HuH-7 (cell line): ENCODE measurements around the gene ZNF407.

Experiments
- DNase-seq: peaks from one replicate; pipeline ENCODE4 v3.0.0; 2011; ENCODE audit warnings: low spot score

ZNF407 gene

DNA sequence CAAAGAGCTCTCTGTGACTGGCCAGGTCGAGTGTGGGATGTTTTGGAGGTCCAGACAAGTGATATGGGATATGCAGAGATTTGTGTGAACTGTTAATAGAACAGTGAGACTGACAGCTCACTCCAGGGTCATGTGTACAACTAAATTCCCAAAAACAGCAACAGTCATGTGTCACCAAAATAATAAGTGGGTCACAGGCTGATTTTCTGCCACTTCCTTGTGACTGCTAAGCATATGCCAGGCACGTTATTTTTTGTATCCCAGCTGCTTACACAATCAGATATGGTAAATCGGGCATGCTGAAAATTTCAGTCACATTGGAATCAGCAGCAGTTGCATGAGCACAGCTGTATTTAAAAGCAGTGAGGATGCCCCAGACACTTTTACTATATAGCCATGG lies 412.6 kb downstream of the ZNF407 start:
- no peak for DNase-seq

DNA sequence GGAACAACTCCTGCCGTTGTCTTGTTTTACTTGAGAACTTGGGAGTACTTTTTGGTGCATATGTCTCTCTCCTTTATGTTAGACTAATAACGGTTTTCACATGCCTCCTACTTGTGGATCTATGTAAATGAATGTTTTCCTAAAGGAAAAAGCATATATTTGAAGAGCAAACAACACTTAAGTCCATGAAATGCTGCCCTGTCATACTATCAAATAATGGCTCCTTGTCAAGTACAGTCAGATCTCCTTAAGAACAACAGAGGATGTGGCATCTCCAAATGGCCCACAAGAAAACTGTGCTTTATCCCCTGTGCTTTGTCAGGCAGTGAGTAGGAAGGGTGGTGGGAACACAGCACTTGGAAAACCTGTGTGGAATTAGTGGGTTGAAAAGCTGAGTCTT lies 413.0 kb downstream of the ZNF407 start:
- DNase-seq = no peak

DNA sequence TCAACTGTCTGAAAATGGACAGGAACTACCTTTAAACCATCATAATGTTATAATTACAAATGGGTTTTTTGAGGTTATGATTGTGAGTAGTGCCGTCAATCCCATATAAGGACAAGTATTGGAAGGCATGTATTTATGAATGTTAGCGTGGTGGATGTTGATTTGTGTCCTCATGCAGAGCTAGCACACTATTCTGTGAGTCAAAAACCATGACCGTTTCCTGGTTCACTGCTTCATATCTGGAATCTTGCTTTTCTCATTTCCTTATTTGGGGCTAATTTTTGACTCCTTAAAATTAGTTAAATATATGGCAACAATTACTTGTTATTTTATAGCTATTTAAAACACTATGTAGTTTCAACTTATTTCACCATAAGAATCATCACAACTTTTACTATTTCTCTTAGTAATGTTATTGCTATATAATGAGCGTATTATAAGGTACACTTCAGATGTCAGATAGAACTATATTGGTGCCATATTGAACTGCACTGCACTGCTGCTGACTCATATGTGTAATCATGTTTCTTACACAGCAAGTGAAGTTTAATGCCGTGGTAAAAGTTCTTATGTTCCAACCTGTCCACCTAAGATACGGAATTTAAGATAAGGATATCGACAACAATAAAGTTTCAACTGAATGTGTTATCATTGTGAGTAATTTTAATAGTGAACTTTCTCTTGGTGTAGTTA lies 418.5 kb downstream of the ZNF407 start:
- no peak for DNase-seq

DNA sequence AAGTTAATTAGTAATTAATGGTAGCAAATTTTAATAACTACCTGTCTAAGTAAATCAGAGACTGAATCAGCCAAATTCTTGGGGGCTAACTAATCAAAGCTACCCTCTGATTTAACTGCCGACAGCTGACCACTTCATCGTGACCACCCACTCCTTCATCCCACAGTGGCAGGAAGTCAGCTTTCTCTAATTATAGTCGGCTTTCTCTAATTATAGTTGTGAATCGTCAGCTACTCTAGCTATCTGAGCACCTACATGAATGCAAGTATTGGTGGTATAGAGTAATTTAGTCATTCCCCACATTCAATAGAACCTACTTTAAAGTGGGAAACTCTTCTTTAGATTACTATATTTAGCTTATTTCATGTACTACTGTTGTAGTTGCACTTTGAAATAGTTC lies 425.8 kb downstream of the ZNF407 start:
- DNase-seq = no peak

DNA sequence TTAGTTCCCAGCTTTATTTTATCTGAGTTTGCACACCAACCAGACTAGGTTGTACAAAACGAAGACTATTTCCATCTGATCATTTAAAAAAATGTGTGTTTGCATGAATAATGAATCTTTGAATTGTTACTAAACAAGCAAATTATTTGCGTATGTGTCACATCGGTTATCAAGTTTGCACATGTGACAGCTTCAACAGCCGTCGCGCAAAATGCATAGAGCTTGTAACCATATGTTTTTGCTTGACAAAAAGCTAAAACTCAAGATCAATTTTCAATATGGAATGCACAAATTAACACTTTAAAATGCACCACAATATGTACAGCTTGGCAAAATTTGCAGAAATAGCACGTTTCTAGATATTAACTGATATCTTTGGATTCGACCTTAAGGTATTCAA lies 427.2 kb downstream of the ZNF407 start:
- DNase-seq = no peak

DNA sequence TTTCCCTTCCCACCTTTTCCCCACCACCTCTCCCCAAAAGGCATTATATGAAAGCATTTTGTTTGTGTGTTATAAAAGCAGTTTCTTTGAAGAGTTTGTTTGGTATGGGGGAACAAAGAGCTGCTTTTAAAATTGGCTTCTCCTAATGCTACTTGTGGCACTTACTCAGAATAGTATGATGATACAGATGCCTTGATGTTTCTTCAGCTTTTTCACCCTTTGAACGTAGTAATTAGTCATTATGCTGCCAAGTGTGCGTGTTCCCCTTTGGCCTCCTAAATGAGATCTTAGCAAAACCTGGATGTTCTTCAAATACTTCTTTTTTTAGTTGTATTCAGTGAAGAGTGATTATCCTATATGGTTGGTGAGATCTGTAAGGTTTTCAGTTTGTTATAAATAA lies 427.9 kb downstream of the ZNF407 start:
- DNase-seq = no peak

DNA sequence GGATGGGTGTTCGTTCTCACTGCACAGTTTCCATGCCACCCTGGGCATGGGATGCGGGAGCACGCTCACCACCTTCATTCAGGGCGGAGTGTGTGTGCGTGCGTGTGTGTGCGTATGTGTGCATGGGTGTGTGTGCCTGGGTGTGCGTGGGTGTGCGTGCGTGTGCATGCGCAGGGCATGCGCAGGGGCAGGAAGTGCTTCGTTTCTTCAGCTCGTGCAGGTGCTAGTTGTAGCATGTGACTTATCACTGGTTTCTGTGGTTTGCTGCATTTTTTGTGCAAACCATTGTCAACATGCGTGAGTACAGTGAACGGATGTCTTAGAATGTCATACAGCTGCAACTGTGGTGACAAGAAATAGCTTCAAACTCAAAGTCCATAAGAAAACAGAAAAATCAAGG lies 431.8 kb downstream of the ZNF407 start:
- no peak for DNase-seq

DNA sequence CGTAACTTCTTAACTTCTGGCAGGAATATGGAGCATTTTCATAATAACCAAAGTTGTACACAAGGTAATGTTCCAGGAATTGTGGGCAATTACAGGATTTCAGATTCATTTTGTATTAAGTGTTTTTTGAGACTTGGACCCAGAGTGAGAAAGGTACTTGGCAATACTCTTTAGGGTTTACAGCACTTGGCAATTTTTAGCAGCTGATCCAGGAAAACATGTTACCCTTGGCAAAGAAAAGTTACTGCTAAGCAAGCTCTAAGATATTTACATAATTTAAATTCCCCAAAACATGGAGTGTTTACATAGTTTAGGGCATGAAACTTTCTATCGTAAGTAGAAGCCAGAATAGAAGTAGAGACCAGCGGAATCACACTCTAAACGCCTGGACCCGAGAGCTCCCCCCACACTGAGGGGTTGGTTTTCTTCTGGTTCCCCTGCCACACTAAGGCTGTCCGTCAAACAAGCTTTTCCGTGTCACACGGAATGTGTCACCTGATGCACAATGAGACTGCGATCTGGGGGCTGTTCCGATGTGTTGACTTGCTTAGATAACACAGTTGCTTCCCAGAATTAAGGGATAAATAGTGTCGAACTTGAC lies 434.1 kb downstream of the ZNF407 start:
- no peak for DNase-seq

DNA sequence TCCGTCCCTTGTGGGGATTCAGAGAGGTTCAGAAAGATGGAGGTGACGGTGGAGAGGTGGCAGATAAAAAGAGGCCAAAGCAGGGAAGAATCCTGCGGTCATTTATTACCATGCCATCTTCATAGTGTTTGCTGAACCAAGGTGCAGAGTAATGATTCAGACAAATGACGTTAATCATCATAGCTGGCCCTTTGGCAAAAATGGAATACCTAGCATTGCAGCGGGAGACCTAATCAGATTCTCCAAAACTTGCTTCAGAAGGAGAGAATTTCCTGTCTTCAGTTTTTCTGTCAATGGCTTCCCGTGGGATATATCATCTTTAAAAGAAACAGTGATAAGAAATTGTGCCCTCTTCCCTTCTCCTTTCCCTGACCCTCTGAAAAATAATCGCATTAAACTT lies 435.8 kb downstream of the ZNF407 start:
- no peak for DNase-seq

DNA sequence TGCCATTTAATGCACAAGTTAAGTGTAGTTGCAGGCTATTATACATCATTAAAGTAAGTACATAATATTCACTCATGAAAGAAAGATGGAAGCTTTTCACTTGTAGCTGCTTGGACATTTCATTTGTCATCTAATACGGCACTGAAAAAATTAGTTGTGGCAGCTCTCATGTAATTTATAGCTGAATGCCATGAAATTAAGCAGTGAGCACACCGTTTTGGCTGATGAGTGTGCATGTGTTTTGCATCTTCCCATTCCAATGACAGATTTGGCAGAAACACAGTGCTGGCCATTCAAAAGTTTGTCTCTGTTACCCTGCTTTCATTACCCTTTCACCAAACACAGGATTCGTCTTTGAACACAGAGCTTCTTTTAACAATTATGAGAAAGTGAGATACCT lies 437.3 kb downstream of the ZNF407 start:
- DNase-seq = no peak

DNA sequence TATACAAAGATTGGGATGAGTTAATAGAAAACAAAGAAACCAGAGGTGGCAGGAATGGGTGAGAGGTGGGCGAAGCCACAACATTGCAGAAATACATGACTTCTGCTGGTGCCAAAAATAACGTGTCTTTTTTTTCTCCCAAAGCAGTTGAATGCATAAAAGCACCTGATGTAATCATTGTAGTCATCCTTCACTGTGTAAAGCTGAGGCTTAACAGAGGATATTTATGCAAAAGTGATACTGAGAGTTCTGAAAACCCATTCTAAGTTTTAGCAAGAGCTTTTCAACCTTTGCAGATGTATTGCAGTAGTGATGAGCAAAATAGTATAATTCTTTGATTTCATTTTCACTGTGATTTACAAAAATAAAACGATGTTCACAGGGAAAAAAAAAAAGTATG lies 438.3 kb downstream of the ZNF407 start:
- DNase-seq = no peak

DNA sequence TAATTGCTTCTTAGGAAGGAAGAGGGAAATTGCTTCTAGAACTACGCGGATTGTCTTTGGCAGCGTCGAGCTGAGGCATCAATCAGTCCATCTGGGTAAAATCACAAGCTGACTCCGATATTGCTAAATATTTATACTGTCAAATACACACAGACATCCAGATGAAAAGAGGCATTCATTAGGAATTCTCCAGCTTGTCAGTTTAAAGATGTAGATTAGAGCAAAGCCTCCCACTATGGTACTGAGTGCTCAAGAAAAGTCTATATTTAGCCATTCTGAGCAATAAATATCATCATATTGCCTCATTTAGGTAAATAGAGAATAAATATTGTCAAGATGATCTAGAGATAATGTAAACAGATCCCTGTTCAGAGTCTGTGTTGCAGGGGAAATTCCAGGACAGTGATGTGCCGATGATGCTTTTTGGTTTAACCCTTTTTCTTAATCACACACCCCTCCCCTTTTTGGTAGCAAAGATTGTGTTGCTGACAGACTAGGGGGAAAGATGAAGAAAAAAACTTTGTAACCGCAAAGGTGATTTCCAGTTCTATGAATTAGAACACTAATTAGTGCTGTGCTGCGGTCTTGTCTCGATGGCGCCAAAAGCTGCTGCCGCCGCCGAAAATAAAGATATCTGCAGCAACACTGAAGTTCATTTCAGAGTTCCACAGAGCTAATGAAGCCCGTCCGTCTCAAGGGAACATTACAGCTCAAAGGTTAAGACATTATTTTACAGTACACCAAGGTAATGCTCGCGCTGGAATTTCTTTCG lies 439.4 kb downstream of the ZNF407 start:
- DNase-seq = peak; percentile 23

DNA sequence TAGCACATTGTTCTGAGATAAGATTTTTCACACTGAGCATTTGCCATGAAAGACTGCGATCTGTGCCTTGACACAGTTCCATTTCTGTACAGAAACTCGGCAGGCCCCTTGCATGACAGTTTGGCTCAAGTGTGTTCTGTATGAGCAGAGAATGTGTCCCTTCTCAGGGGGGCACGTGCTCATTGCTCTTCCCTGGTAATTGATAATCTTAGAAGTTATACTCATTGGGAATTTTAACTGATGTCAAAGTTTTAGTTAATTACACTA lies 440.0 kb downstream of the ZNF407 start:
- DNase-seq = no peak

DNA sequence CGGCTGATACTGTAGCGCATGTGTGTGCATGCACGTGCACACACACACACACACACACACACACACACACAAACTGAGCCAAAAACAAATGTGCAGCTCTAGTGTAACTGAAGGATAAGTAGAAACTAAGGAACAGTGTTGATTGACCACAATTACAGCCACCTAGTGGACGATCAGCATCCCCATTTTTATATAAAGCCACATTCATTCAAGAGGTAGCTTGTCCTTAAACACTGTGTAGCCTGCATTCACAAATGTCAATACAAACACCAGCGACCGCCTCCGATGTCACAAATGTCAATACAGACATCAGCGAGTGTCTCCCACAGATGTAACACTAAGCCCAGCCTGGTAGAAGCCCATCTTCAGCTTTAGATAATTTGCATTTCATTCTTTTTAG lies 443.9 kb downstream of the ZNF407 start:
- DNase-seq = peak; percentile 23

DNA sequence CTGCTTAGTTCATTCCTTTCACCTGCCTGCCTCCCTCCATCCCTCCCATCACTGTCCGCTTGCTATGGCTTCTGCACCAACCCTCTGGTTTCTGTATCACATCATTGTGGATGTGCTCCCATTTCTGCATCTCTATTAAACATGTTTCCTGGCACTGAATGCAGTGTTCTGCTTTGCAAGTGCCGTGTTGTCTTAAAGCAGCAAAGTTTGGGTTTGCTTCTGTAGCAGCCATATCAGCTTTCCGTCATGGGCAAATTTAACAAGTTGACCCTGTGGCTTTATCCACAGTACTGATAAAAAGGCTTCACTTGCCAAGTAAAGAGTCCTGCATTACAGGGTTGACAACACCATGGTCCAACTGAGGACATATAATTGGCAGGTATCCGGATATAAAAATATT lies 445.8 kb downstream of the ZNF407 start:
- no peak for DNase-seq

DNA sequence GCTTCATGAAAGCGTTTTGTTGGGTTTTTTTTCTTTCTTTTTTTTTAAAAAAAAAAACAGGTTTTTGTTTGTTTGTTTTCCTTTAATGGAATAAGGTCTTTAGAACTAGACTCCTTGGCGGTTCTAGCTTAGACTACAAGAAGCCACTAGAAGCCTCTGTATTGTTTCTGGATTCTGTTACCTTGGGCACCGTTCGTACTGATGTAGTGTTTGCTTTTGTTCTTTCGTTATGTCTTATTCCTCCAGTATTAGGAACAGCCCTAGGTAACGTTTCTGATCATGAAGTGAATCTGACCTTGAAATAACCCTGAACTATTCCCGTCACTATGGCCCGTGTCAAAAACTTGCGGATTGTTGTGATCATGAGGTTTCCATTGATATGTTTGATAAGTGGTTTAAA lies 446.6 kb downstream of the ZNF407 start:
- no peak for DNase-seq

DNA sequence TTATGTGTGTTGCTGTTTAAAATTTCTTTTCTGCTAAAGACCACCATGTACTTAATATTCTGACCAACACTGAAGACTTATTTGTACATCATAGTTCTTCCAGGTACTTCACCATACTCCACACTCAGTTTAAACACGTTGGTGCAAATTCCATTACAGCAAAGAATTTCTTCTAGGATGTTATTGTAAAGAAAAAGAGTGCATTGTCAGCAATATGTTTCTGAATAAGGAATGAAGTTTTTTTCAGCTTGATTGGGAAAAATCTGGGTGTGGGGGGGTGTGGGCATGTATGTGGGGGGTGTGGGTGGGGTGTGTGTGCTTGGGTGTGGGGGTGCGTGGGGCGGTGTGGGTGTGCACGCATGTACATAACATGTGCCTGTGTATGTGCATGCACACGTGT lies 447.1 kb downstream of the ZNF407 start:
- DNase-seq = no peak

DNA sequence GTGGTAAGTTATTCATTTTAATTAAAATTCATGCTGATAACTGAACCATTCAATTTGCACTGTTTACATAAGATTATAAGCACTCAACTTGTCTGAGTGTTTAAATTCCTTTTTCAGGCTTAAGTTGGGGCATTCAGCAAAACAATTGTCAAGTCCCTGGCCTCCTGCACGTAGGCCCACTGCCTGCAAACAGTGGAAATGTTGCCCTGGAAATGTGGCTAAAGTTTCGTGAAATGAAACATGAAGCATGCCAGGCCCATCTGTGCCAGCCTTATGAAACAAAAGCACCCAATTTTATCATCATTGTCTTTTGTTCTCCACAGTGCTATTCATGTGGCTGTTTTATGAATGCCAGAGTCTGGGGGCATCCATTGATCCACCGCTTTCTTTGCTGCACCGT lies 447.6 kb downstream of the ZNF407 start:
- no peak for DNase-seq

DNA sequence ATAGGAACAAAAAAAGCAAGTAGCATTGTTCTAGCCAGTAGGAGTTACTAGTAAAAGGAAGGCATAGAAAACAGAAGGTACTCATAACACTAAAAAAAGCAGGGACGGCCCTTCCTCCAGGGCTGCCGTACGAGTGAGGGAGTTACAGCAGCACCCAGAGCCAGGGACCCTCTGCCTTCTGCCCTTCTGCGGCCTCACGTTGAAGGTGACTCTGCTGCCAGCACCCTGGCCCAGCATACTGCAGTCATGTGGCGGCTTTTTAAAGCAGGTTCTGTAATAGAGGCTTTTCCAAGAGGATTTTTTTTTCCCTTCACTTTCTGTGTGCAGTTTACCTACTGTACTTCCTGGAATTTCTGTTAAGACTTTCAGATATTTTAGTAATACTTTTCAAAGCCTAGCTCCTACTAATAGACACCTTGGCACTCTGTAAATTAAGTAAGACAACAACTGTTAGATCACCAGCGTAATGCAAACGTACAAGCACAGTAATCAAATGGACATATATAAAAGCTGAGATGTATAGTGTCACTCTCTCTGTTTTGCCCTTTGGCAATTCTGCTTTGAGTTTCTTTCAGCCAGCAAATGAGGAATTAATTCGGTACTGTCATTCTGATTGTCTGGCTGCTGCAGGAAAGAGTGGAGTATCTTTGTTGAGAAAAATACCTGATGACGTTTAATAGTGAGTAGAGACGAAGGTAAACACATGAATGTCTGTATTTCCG lies 449.7 kb downstream of the ZNF407 start:
- DNase-seq = no peak

DNA sequence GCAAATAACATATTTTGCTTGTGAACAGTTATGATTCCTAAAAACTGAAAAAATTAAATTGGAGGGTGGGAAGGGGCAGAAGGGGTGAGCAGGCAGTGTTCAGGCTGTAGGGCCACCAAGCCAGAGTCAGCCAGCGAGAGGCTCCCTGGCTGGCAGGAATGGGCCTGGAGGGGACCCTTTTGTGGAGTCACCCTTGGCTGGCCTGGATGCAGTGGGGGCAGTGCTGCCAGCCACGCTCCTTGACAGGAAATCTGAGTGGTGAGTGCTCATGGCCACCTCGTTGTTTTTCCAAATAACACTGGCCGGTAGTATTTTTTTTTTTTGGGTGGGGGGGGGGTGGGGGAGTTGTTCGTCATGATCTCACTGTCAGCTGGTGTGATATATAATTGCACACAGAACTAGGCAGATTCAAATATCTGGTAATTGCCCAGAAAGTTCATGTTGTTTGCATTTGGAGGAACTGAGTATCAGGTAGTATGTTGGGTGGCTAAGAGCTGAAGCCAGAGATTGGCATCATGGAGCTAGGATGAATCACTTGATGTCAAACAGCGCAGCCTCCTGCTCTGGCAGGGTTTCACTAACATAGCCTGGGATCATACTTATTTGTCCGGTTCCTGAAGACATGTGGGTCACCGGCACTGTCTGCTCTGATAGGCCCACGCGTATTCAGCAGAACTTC lies 451.2 kb downstream of the ZNF407 start:
- DNase-seq = no peak

DNA sequence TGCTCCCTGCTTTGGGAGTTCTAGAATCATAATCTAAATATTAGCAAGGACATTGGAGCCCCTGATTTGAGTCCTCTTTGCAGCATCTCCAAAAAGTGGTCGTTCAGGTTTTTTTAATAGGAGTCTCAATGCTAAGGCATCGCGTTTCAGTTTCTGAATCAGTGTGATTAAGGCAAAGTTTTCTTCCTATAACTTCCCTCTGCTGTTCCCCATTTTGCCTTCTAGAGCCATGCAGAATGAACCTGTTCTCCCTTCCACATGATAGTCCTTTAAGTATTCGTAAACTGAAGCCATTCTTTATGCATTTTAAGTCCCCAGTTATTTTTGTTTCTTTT lies 451.8 kb downstream of the ZNF407 start:
- DNase-seq = no peak

DNA sequence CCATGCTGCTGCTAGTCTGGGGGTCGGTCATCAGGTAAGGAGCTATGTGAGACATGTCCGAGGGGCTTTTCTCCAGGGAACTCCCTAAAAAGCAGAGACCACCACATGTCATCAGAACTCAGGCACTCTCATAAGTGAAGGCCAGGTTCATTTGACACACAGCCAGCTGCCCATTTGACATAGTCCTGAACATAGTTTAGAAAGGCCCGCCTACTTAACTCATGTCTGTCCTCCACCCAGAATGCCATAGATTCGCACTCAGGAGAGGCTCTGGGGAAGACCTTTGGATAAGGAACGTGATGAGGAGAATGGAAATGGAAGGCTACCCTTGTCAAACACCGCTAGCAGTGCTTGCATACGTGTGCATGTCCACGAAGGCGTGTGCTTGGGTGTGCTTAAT lies 454.1 kb downstream of the ZNF407 start:
- no peak for DNase-seq

DNA sequence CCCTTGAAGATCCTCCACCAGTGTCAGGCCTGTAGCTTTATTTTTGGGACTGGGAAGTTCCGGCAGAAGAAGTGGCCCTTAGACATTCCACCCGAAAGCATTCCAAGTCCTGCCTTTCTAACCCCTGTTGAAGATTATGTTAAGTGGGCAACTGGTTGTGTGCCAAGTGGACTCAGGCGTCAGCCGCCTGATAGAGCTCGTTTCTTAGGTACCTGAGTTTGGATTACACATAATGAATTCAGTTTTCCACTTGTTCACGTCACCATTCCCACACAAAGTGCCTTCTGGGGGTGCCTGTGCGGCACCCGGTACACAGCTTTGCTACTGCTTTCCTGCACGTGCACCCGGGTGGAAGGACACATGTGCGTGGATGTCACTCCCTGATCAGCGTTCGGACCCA lies 454.8 kb downstream of the ZNF407 start:
- no peak for DNase-seq
